GM21381 (cell line): ENCODE results near the gene MYBBP1A.
"Not testable (repeated sequence)": the region's sequence is repeated elsewhere in the genome, so short reads cannot be mapped to it uniquely, and the experiment has no call there.

Source experiments
- ATAC-seq: cut with Tn5 transposase; IDR thresholded peaks from one replicate; pipeline ENCODE4 v1.9.1; 2021; ENCODE audit warnings: mild to moderate bottlenecking, moderate library complexity; ENCODE audit not compliant: unreplicated experiment

The MYBBP1A gene, protein sequence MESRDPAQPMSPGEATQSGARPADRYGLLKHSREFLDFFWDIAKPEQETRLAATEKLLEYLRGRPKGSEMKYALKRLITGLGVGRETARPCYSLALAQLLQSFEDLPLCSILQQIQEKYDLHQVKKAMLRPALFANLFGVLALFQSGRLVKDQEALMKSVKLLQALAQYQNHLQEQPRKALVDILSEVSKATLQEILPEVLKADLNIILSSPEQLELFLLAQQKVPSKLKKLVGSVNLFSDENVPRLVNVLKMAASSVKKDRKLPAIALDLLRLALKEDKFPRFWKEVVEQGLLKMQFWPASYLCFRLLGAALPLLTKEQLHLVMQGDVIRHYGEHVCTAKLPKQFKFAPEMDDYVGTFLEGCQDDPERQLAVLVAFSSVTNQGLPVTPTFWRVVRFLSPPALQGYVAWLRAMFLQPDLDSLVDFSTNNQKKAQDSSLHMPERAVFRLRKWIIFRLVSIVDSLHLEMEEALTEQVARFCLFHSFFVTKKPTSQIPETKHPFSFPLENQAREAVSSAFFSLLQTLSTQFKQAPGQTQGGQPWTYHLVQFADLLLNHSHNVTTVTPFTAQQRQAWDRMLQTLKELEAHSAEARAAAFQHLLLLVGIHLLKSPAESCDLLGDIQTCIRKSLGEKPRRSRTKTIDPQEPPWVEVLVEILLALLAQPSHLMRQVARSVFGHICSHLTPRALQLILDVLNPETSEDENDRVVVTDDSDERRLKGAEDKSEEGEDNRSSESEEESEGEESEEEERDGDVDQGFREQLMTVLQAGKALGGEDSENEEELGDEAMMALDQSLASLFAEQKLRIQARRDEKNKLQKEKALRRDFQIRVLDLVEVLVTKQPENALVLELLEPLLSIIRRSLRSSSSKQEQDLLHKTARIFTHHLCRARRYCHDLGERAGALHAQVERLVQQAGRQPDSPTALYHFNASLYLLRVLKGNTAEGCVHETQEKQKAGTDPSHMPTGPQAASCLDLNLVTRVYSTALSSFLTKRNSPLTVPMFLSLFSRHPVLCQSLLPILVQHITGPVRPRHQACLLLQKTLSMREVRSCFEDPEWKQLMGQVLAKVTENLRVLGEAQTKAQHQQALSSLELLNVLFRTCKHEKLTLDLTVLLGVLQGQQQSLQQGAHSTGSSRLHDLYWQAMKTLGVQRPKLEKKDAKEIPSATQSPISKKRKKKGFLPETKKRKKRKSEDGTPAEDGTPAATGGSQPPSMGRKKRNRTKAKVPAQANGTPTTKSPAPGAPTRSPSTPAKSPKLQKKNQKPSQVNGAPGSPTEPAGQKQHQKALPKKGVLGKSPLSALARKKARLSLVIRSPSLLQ (N-terminal part only)

DNA sequence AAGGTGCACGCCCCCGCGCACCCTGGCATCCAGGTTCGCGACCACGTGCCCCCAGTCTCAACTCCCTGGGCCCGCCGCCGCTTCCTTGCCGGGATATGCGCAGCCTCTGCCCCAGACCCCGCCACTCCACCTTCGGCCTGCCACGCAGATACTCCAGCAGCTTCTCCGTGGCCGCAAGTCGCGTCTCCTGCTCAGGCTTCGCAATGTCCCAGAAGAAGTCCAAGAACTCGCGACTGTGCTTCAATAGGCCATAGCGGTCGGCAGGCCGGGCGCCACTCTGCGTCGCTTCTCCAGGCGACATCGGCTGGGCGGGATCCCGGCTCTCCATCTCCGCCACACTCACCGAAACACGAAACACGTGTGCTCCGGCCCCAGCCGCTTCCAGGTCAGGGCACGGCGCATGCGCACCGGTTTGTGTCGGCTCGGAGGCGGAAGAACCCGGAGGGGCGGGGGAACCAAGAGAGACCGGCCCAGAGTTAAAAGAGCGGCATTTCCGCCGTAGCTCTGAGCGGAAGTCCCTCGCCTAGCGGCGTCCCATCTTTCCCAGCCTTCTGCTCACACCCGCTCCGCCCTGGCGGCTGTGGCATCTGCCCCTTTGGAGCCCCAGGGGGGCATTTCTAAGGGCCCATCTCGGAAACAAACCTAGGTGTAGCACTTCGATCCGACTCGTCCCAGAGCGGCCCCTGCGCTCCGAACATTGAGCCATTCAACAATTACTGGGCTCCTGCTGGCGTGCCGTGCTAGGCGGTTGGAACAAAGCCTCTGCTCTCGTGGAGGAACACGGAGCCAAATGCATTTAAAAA is at the start of gene MYBBP1A:
MYBBP1A (minus strand) TSS at position 388 of the 803 bp plus-strand sequence; CDS start at position 328, 60 bp downstream.
- peak; percentile 84 for ATAC-seq

DNA sequence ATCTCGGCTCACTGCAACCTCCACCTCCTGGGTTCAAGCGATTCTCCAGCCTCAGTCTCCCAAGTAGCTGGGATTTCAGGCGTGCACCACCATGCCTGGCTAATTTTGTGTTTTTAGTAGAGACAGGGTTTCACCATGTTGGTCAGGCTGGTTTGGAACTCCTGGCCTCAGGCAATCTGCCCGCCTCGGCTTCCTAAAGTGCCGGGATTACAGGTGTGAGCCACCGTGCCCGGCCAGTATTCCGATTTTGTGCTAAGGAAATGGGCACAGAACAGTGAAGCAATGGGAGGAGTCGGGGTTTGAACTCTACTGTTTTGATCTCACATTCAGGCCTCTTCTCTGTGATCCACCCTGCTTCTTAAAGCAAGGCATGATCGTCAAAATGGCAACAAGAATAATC is 49.6 kb upstream of the MYBBP1A start:
- not testable (repeated sequence) for ATAC-seq

DNA sequence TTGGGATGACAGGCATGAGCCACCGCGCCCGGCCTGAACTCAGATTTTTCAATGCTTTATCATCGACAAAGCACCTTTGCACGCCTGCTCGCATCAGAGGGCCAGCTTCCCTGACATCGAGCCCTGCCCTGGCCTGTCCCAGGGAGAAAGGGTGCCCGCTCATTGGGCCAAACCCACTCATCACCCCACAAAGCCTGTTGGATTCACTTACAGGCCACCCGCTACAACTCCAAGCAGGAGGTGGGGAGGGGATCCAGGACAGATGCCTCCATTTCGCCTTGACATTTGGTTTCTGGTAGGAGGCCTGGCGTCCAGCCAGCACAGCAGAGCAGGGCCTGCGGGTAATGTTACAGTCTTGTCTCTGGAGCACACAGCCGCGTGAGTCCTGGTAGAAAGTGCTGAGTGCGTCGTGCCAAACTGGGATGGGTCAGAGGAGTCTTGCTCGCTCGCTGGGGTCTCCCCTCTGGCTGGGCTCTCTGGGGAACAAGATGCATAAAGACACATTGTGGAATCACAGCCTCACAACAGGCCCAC is 49.0 kb upstream of the MYBBP1A start:
- no peak for ATAC-seq

DNA sequence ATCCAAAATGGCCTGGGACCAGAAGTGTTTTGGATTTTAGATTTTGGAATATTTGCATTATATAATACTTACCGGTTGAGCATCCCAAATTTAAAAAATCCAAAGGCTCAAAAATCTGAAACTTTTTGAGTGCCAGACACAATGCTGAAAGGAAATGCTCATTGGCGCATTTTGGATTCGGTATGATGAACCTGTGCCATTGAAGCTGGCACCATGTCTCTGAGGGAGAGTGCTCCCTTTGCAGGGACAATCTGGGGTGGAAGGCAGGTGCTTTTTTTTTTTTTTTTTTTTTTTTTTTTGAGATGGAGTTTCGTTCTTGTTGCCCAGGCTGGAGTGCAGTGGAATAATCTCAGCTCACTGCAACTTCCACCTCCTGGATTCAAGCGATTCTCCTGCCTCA is 46.9 kb upstream of the MYBBP1A start:
- no peak for ATAC-seq

DNA sequence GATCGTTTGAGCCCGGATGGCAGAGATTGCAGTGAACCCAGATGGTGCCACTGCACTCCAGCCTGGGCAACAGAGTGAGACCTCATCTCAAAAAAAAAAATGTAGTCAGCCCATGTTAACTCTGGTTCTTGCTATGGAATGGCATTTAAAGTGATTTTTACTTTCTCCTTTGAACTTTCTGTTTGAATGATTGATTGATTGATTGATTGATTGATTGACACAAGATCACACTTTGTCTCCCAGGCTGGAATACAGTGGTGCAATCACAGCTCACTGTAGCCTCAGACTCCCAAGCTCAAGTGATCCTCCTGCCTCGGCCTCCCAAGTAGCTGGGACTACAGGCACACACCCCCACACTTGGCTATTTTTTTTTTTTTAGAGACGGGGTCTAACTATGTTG is 46.1 kb upstream of the MYBBP1A start:
- no peak for ATAC-seq

DNA sequence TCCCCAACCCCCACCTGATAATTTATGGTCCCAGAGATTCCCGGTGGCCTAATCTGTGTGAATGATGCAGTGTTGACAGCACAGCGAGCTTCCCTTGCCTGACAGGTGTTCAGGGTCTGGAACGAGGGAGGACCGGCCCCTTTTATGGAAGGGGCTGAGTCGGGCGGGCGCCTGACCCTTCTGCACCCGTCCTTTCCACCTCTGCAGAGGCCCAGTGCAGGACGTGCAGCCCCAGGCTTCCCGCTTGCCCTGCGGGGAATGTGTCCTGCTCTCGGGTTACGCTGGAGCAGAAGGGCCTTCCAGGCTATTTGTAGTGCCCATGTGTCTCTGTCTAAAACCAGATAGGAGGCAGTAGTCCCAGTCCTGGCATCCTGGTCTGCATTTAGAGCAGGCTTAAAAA is 45.4 kb upstream of the MYBBP1A start:
- no peak for ATAC-seq

DNA sequence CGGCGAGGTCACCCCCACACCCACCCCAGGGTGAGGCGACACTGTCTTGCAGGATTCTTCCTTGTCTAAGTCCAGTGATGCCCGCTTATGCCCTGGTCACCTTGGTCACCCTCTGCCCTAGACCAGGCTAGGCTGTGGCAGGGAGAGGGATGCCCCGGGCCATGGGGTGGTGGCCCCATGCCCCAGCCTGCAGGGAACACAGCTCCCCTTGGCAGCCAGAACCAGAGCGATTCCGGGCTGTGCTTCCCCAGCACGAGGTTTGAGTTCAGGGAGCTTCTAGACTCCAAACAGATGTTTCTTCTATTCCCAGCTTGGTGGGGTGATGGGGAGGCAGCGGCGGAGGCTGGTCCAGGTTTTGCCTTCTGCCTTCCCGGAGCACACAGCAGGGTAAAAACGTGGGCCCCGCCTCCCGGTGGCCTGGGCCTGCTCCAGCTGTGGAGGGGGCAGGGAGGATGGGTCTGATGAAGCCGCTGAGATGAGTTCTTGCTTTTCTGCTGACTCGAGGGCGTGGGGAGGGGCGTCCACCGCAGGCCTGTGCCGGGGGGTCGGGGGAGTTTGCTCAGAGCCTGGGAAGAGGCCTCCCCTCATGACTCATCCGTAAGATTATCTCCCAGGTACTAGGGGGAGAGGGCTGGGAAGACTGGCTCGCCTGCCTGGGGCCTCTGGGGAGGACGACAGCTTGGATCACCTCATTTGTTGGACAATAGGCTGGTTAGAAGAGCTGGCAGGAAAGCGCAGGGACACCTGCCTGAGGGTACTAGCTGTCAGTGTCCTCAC is 44.5 kb upstream of the MYBBP1A start:
- ATAC-seq = no peak

DNA sequence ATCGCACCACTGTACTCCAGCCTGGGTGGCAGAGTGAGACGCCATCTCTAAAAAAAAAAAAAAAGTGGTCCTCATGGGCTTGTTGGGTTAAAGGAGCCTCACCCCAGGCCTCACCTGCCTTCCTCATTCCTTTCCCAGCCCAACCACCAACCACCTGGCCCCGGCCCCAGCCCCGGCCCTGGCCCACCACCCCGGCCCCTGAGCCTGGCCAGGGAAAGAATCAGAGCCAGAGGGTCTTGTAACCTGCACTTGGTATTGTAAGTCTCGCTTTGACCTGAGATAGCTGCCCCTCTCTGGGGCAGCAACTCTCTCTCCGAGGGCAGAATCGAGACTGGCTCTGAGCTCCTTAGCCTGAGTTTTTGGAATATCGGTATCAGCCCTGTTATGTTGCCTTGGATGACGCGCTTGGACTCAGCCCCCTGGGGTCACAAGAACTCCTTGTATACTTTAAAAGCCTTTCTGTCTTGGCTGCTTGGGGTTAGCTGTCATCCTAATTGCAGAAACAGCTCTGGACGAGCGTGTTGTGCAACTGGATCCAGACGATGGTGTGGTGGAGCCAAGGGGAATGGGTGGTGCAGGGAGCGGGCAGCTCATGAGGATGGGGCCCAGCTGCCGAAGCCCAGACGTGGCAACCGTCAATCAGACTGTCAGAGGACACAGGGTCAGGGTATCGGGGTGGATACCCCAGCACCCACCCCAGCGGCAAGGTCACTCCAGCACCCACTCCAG is 43.8 kb upstream of the MYBBP1A start:
- ATAC-seq = no peak

DNA sequence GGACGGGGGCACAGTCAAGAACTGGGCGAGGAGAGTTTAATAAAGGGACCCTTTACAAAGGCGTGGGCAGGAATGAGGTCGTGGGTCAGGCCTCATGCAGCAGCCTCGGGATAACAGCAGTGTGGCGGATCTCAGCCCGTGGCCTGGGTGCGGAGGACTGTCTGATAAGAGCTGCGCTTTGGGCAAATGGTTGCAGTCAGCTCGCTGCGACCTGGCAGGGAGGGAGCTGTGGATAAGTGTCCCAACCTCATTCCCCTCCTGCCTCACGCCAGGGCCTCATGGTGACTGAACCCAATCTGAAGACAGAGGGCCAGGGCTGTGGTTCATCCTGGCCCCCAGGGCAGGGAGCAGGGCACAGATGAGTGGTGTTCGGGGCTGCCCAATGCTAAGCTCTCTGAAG is 42.8 kb upstream of the MYBBP1A start:
- no peak for ATAC-seq

DNA sequence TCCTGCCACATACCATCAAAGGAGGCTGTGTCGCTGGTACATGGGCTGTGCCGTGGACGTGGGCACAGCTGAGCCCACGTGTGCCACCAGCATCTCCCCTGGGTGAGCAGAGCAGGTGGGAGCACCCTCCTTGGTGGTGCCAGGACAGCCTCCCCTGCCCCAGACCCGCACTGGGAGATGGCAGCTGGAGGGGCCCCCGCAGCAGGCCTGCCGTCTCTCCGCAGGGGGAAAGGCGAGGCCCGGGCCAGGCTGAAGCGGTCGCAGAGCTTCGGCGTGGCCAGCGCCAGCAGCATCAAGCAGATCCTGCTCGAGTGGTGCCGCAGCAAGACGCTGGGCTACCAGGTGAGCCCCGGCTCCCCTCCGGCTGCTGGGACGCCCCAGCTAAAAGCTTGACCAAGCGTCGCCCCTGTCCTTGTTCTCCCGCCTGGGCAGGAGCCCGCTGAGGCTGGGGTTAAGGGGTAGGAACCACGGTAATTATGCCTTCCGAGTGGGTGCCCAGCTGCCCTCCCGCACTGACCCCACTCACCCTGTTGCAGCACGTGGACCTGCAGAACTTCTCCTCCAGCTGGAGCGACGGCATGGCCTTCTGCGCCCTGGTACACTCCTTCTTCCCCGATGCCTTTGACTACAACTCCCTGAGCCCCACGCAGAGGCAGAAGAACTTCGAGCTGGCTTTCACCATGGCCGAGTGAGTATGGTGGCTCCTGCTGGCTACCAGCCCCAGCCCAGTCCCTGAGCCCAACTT is 41.6 kb upstream of the MYBBP1A start:
- no peak for ATAC-seq

DNA sequence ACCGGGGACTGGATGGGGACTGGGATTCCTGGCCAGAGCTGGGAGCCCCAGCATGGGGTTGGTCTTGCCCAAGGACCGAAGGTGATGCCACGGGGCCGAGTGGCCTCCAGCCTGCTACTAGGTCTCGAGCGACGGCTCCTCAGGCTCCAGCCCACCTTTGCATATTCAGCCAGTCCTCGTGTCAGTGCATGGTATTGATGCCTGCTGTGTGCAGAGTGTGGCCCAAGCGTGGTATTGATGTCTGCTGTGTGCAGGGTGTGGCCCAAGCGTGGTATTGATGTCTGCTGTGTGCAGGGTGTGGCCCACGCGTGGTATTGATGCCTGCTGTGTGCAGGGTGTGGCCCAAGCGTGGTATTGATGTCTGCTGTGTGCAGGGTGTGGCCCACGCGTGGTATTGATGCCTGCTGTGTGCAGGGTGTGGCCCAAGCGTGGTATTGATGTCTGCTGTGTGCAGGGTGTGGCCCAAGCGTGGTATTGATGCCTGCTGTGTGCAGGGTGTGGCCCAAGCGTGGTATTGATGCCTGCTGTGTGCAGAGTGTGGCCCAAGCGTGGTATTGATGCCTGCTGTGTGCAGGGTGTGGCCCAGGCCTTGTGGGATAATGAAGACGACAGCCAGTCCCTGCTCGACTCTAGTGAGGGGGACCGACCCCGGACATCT is 40.6 kb upstream of the MYBBP1A start:
- not testable (repeated sequence) for ATAC-seq

DNA sequence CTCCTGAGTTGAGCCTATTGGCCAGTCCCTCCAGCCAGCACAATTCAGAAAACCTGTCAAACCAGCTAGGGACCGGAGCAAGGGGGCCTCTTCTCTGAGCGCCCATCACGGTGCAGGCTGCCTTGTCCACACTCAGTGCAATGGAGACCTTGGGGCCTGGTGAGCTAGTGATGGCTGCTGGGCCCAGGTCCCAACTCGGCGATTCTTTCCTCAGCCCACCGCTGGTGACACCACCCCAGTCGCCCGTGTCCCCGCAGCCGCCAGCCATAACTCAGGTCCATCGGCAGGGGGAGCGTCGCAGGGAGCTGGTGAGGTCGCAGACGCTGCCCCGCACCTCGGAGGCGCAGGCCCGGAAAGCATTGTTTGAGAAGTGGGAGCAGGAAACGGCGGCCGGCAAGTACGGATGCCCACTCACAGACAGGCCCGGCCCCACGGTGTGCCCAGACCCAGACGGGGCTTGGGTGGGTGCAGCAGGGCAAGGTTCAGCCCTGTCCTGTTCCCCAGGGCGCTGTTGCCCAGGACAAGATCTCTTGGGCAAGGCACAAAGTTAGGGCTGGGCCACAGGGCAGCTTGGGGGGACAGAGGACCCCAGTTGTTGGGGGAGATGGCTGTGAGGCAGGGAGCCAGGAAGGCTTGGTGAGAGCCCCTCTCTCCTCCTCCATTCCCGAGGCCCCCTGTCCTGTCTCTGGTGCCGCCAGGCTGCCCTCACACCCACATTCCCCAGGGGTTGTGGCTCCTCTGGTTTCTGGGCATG is 39.9 kb upstream of the MYBBP1A start:
- ATAC-seq = no peak

DNA sequence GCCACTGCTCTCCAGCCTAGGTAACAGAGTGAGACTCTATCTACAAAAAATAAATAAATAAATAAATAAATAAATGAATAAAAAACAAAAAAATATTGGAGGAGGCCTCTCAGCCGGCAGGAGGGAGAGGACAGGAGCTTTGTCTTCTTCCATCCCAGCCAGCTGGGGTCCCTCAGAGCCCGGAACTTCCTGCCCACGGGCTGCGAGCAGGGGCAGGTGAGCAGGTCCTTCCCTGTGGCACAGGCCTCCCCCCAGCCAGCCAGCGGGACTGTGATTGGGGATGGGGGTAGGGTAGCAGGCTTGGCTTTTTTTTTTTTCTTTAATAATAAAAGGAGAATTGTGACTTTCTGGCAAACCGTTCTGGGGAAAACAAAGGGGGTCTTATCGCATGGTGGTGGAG is 39.2 kb upstream of the MYBBP1A start:
- no peak for ATAC-seq

DNA sequence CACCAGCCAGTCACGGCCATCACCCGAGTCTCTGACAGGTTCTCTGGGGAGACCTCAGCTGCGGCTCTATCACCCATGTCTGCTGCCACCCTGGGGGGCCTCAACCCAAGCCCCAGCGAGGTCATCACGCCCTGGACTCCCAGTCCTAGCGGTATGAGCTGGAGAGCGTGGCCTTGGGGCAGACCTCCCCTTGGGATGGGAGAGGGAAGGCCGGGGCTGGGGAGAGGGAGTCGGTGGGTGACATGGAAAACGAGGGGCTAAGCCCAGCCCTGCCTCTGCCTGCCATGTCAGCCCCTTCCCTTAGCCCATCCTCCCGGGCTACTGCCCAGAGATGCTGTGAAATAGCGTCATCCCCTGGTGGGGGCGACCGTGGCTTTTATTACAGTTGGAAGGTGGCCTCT is 37.8 kb upstream of the MYBBP1A start:
- no peak for ATAC-seq

DNA sequence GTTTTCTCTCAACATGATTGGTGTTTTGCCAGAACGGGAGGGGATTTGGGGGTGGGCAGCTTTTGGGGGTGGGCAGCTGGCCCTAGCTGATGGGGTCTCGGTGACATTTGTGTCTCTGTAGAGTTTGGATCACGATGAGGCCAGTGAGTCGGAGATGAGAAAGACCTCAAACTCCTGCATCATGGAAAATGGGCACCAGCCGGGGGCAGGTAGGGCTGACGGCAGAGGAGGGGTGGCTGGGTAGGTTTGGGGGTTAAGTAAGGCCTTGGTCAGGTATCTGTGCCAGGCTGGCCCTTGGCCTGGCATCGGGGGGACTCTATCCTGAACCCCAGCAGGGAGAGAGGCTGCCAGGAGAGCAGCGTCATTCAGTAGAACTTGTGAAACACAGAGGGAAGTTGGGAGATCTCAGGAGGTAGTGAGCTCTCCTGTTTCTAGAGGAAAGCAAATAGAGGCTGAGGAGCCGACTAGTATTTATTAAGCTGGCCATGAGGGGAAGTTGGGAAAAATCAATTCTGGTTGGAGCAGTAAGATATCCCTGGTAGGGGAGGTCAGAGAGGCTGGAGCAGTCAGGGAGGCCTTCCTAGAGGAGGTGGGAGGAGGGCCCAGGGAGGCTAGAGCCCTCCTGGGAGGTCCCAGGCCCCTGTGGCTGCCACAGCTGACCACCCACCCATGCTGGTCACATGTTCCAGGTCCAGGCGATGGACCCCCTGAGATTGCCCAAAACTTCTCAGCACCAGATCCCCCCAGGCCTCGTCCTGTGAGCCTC is 37.2 kb upstream of the MYBBP1A start:
- no peak for ATAC-seq

DNA sequence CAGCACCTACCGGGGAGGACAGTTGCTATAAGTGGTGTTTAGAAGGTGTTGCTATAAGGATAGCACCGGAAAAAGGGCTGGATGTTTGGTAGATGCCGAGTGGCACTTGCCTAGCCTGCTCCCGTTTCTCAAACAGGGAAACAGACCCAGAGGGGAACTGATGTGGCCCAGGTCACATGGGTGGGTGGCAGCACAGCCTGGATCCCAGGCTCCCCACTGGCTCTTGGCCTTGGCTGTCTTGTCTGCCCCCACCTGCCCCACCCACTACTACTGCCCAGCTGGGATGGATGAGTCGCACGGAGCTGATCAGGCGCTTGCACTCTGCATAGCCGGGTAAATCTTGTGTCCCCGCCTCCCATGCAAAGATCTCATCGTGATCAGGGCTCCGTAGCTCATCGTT is 36.3 kb upstream of the MYBBP1A start:
- ATAC-seq = no peak
